Vagina (tissue), 2 donors: ENCODE results near the gene YWHAE. TPM values are rescaled to one million over a fixed set of nuclear protein-coding genes. Genes with fewer than 3 reads are reported as not detected.

Experiments
- DNase-seq, 2 donors: peaks; one replicate each; pipeline ENCODE4 v3.0.0-alpha.2; 2017; ENCODE audit errors: extremely low spot score in 2 of 2
- H3K27ac ChIP-seq: fragments of 200-600 bp; sonication (generic); one replicate; pipeline ENCODE4 v1.5.1; 2019
- H3K27me3 ChIP-seq: fragments of 200-600 bp; sonication (generic); one replicate; pipeline ENCODE4 v1.5.1; 2019
- H3K36me3 ChIP-seq, 2 donors: fragments of 200-600 bp; sonication (generic); one replicate each; pipeline ENCODE4 v1.5.1; 2017 to 2019
- H3K4me1 ChIP-seq: fragments of 200-600 bp; sonication (generic); one replicate; pipeline ENCODE4 v1.5.1; 2019
- H3K4me3 ChIP-seq, 2 donors: fragments of 200-600 bp; sonication (generic); 1 replicate in 1 of 2; 2 replicates in 1 of 2; pipeline ENCODE4 v1.5.1; 2016 to 2019
- H3K9me3 ChIP-seq: fragments of 200-600 bp; sonication (generic); one replicate; pipeline ENCODE4 v1.5.1; 2019
- POLR2A ChIP-seq, 2 donors: fragments of 450-650 bp; IDR thresholded peaks; one replicate each; pipeline ENCODE4 v1.6.1; 2017; ENCODE audit warnings: antibody characterized with exemption in 2 of 2, mild to moderate bottlenecking in 2 of 2, moderate library complexity in 2 of 2
- POLR2AphosphoS5 ChIP-seq, 2 donors: sonication (generic); formaldehyde crosslinking; IDR thresholded peaks; one replicate each; pipeline ENCODE4 v1.9.0; 2017; ENCODE audit warnings: antibody characterized with exemption in 2 of 2, mild to moderate bottlenecking in 2 of 2, low read depth in 1 of 2; ENCODE audit not compliant: insufficient read depth in 1 of 2
- intact Hi-C: fragments of 100-400 bp; cut with DNase I; formaldehyde crosslinking; loops from one replicate; pipeline ENCODE4 v1.15.1; 2023
- small RNA-seq: library from RNA; depleted of rRNA; stranded (forward); fragments of <200 nt; gene quantifications from one replicate; pipeline ENCODE3, GENCODE V24; 2016
- total RNA-seq: library from RNA; depleted of rRNA; stranded (reverse); fragments of >200 nt; gene quantifications from one replicate; pipeline ENCODE4 v1.2.3, GENCODE V29; 2016
- TF ChIP-seq, protein P1 (sequence below), 3 experiments: fragments of 450-650 bp in 2 of 3; fragments of 200-600 bp in 1 of 3; sonication (generic) in 1 of 3; IDR thresholded peaks; one replicate each; pipeline ENCODE4 v1.5.1; 2017 to 2019; ENCODE audit warnings: antibody characterized with exemption in 3 of 3, mild to moderate bottlenecking in 2 of 3, moderate library complexity in 2 of 3

YWHAE gene
- total RNA-seq, 1 donor from 2014 or later: 487 TPM

GRCh38 chr17:1300371-1300905 is 99.6 kb downstream of the YWHAE start:
- intact Hi-C loops: no loop called here
- no peaks in the 10 kb centered on the region for H3K27me3 ChIP-seq
- no peaks in the 10 kb centered on the region for H3K36me3 ChIP-seq
- H3K27ac ChIP-seq: no peak overlapping the region
- no peak overlapping the region for H3K4me3 ChIP-seq
- TF ChIP-seq, protein P1, sequence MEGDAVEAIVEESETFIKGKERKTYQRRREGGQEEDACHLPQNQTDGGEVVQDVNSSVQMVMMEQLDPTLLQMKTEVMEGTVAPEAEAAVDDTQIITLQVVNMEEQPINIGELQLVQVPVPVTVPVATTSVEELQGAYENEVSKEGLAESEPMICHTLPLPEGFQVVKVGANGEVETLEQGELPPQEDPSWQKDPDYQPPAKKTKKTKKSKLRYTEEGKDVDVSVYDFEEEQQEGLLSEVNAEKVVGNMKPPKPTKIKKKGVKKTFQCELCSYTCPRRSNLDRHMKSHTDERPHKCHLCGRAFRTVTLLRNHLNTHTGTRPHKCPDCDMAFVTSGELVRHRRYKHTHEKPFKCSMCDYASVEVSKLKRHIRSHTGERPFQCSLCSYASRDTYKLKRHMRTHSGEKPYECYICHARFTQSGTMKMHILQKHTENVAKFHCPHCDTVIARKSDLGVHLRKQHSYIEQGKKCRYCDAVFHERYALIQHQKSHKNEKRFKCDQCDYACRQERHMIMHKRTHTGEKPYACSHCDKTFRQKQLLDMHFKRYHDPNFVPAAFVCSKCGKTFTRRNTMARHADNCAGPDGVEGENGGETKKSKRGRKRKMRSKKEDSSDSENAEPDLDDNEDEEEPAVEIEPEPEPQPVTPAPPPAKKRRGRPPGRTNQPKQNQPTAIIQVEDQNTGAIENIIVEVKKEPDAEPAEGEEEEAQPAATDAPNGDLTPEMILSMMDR (IDR thresholded peaks at IDR 0.05): no peak
- TF ChIP-seq POLR2AphosphoS5 (IDR thresholded peaks at IDR 0.05; ENCODE audit: insufficient read depth in 1 of 2, low read depth in 1 of 2) (no peak), POLR2A (IDR thresholded peaks at IDR 0.05) (no peak)
- no peaks in the 10 kb centered on the region for H3K9me3 ChIP-seq
- no peak for DNase-seq
- H3K4me1 ChIP-seq: no peaks in the 10 kb centered on the region

GRCh38 chr17:1299552-1300370 is 100.3 kb downstream of the YWHAE start:
- no peaks in the 10 kb centered on the region for H3K9me3 ChIP-seq
- no peak for TF ChIP-seq POLR2A (IDR thresholded peaks at IDR 0.05)
- TF ChIP-seq, protein P1 (IDR thresholded peaks at IDR 0.05): no peak
- no peak for TF ChIP-seq POLR2AphosphoS5 (IDR thresholded peaks at IDR 0.05; ENCODE audit: insufficient read depth in 1 of 2, low read depth in 1 of 2)
- no peaks in the 10 kb centered on the region for H3K4me1 ChIP-seq
- no peak for DNase-seq
- H3K27me3 ChIP-seq: no peaks in the 10 kb centered on the region
- H3K4me3 ChIP-seq: no peak overlapping the region
- intact Hi-C loops: no loop called here
- H3K36me3 ChIP-seq: no peaks in the 10 kb centered on the region
- H3K27ac ChIP-seq: no peak overlapping the region

GRCh38 chr17:1298606-1299005 is 101.4 kb downstream of the YWHAE start:
- no peaks in the 10 kb centered on the region for H3K36me3 ChIP-seq
- intact Hi-C loops: no loop called here
- DNase-seq: no peak
- H3K27ac ChIP-seq: no peak overlapping the region
- no peaks in the 10 kb centered on the region for H3K4me1 ChIP-seq
- H3K4me3 ChIP-seq: no peak overlapping the region
- TF ChIP-seq, protein P1 (IDR thresholded peaks at IDR 0.05): no peak
- TF ChIP-seq POLR2AphosphoS5 (IDR thresholded peaks at IDR 0.05; ENCODE audit: insufficient read depth in 1 of 2, low read depth in 1 of 2) (no peak), POLR2A (IDR thresholded peaks at IDR 0.05) (no peak)
- no peaks in the 10 kb centered on the region for H3K9me3 ChIP-seq
- no peaks in the 10 kb centered on the region for H3K27me3 ChIP-seq

Small RNA genes within 50 kb of the gene (small RNA-seq; reads per million reads assigned to genes)
- gene AC032044.2: not detected

Other genes starting within 250 kb of the YWHAE start
- gene ABR, start 220.2 kb downstream of the YWHAE start, total RNA-seq: 90.8 TPM
- not detected for gene BHLHA9, start 129.8 kb downstream of the YWHAE start, total RNA-seq
- gene TRARG1, start 120.6 kb downstream of the YWHAE start, total RNA-seq: 9.8 TPM
- gene CRK, start 56.0 kb upstream of the YWHAE start, total RNA-seq: 57.5 TPM
- 118 TPM for gene MYO1C, start 92.5 kb upstream of the YWHAE start, total RNA-seq
- 96.0 TPM for gene INPP5K, start 116.4 kb upstream of the YWHAE start, total RNA-seq
- gene PITPNA, start 162.6 kb upstream of the YWHAE start, total RNA-seq: 46.4 TPM
- 5.2 TPM for gene SLC43A2, start 228.6 kb upstream of the YWHAE start, total RNA-seq
- 26.3 TPM for gene SCARF1, start 245.5 kb upstream of the YWHAE start, total RNA-seq
- 7.1 TPM for gene RILP, start 249.6 kb upstream of the YWHAE start, total RNA-seq